Measurements from ENCODE around the gene SPPL2A. TPM values are rescaled to one million over a fixed set of nuclear protein-coding genes. Genes with fewer than 3 reads are reported as not detected.

Gene SPPL2A
- total and polyA plus RNA-seq, 2 of the 13 experiments (the other 11 are each of a cell fraction or from before 2014, with no cell fraction given) = 80.5 to 105 TPM

DNA sequence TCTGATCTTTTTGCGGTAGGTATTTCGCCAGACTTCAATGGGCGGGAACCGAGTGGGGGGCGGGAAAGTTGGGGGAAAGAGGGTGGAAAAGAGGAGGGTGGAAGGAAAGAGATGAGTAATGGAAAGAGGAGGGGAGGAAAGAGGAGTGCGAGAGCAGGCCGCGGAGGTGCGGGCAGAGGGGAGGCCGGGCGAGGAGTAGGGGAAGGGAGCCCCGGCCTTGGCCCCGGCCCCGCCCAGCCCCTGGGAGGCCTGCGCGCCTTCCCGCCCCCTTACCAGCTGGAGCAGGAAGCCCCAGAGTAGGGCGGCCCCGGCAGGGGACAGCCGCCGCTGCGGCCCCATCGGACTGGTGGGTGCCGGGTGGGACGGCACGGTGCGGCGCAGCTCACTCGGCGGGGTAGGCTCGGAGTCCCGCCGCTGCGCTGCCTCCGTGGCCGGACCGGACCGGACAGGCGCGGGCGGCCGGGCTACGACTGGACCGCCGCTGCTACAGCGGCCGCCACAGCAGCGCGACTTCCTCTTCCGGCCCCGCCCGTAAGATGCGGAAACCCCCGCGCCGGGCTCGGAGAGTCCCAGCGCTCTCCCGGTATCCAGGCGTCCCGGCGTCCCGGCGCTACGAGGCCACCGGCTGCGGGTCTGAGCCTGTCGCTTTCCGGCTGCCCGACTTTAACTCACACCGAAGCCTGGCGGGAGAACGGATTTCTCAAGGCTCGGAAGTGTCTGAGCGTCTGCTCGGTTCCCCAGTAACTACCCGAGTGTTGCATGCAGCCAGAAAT, at the start of gene SPPL2A (continued):
- TF ChIP-seq, protein P1, sequence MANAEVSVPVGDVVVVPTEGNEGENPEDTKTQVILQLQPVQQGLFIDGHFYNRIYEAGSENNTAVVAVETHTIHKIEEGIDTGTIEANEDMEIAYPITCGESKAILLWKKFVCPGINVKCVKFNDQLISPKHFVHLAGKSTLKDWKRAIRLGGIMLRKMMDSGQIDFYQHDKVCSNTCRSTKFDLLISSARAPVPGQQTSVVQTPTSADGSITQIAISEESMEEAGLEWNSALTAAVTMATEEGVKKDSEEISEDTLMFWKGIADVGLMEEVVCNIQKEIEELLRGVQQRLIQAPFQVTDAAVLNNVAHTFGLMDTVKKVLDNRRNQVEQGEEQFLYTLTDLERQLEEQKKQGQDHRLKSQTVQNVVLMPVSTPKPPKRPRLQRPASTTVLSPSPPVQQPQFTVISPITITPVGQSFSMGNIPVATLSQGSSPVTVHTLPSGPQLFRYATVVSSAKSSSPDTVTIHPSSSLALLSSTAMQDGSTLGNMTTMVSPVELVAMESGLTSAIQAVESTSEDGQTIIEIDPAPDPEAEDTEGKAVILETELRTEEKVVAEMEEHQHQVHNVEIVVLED (CRISPR knock-in tag; IDR thresholded peaks at IDR 0.05; ENCODE audit: borderline replicate concordance) = peak; percentile 45; the same call in 1 of the 2 replicates
- TF ChIP-seq ZNF773 (CRISPR knock-in tag; IDR thresholded peaks at IDR 0.05; ENCODE audit: borderline replicate concordance) (peak; percentile 57; the same call in 1 of the 2 replicates), ZNF446 (CRISPR knock-in tag; IDR thresholded peaks at IDR 0.05) (peak; percentile 73; the same call in 1 of the 2 replicates), SAP130 (CRISPR knock-in tag; IDR thresholded peaks at IDR 0.05; ENCODE audit: low read depth) (peak; percentile 89), ZSCAN21 (CRISPR knock-in tag; IDR thresholded peaks at IDR 0.05; ENCODE audit: borderline replicate concordance) (peak; percentile 65; the same call in 1 of the 2 replicates), CREB1 (IDR thresholded peaks at IDR 0.05) (no peak), CREB1 (CRISPR knock-in tag; IDR thresholded peaks at IDR 0.05) (0 out of 2 replicates have a peak, but pooled peaks have one; percentile 25)
- TF ChIP-seq, protein P2, sequence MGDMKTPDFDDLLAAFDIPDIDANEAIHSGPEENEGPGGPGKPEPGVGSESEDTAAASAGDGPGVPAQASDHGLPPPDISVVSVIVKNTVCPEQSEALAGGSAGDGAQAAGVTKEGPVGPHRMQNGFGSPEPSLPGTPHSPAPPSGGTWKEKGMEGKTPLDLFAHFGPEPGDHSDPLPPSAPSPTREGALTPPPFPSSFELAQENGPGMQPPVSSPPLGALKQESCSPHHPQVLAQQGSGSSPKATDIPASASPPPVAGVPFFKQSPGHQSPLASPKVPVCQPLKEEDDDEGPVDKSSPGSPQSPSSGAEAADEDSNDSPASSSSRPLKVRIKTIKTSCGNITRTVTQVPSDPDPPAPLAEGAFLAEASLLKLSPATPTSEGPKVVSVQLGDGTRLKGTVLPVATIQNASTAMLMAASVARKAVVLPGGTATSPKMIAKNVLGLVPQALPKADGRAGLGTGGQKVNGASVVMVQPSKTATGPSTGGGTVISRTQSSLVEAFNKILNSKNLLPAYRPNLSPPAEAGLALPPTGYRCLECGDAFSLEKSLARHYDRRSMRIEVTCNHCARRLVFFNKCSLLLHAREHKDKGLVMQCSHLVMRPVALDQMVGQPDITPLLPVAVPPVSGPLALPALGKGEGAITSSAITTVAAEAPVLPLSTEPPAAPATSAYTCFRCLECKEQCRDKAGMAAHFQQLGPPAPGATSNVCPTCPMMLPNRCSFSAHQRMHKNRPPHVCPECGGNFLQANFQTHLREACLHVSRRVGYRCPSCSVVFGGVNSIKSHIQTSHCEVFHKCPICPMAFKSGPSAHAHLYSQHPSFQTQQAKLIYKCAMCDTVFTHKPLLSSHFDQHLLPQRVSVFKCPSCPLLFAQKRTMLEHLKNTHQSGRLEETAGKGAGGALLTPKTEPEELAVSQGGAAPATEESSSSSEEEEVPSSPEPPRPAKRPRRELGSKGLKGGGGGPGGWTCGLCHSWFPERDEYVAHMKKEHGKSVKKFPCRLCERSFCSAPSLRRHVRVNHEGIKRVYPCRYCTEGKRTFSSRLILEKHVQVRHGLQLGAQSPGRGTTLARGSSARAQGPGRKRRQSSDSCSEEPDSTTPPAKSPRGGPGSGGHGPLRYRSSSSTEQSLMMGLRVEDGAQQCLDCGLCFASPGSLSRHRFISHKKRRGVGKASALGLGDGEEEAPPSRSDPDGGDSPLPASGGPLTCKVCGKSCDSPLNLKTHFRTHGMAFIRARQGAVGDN (CRISPR knock-in tag; IDR thresholded peaks at IDR 0.05) = peak; percentile 82
- TF ChIP-seq, protein P3, sequence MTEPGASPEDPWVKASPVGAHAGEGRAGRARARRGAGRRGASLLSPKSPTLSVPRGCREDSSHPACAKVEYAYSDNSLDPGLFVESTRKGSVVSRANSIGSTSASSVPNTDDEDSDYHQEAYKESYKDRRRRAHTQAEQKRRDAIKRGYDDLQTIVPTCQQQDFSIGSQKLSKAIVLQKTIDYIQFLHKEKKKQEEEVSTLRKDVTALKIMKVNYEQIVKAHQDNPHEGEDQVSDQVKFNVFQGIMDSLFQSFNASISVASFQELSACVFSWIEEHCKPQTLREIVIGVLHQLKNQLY (CRISPR knock-in tag; IDR thresholded peaks at IDR 0.05) = no peak
- TF ChIP-seq, protein P4, sequence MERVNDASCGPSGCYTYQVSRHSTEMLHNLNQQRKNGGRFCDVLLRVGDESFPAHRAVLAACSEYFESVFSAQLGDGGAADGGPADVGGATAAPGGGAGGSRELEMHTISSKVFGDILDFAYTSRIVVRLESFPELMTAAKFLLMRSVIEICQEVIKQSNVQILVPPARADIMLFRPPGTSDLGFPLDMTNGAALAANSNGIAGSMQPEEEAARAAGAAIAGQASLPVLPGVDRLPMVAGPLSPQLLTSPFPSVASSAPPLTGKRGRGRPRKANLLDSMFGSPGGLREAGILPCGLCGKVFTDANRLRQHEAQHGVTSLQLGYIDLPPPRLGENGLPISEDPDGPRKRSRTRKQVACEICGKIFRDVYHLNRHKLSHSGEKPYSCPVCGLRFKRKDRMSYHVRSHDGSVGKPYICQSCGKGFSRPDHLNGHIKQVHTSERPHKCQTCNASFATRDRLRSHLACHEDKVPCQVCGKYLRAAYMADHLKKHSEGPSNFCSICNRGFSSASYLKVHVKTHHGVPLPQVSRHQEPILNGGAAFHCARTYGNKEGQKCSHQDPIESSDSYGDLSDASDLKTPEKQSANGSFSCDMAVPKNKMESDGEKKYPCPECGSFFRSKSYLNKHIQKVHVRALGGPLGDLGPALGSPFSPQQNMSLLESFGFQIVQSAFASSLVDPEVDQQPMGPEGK (CRISPR knock-in tag; IDR thresholded peaks at IDR 0.05) = peak; percentile 86
- TF ChIP-seq, protein P5, sequence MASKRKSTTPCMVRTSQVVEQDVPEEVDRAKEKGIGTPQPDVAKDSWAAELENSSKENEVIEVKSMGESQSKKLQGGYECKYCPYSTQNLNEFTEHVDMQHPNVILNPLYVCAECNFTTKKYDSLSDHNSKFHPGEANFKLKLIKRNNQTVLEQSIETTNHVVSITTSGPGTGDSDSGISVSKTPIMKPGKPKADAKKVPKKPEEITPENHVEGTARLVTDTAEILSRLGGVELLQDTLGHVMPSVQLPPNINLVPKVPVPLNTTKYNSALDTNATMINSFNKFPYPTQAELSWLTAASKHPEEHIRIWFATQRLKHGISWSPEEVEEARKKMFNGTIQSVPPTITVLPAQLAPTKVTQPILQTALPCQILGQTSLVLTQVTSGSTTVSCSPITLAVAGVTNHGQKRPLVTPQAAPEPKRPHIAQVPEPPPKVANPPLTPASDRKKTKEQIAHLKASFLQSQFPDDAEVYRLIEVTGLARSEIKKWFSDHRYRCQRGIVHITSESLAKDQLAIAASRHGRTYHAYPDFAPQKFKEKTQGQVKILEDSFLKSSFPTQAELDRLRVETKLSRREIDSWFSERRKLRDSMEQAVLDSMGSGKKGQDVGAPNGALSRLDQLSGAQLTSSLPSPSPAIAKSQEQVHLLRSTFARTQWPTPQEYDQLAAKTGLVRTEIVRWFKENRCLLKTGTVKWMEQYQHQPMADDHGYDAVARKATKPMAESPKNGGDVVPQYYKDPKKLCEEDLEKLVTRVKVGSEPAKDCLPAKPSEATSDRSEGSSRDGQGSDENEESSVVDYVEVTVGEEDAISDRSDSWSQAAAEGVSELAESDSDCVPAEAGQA (IDR thresholded peaks at IDR 0.05; ENCODE audit: low read depth) = 0 out of 2 replicates have a peak, but pooled peaks have one; percentile 29
- TF ChIP-seq, protein P5 (CRISPR knock-in tag; IDR thresholded peaks at IDR 0.05; ENCODE audit: borderline replicate concordance) = no peak

Data from HepG2 (cell line).